Adipocyte (in vitro differentiated cells): ENCODE data around the gene NAGLU.

ENCODE experiments used
- DNase-seq: peaks from one replicate; pipeline ENCODE4 v3.0.0-alpha.2; 2015; ENCODE audit warnings: low read depth
- H3K27me3 ChIP-seq: replicated peaks from 2 replicates; pipeline ENCODE4 v1.7.0; 2013; ENCODE audit warnings: mild to moderate bottlenecking, low read length, moderate library complexity; ENCODE audit not compliant: control insufficient read depth, insufficient read depth
- H3K36me3 ChIP-seq: 2 replicates; pipeline ENCODE4 v1.7.0; 2013; ENCODE audit warnings: low read length, mild to moderate bottlenecking, moderate library complexity; ENCODE audit not compliant: control insufficient read depth, insufficient read depth, severe bottlenecking
- H3K4me1 ChIP-seq: 2 replicates; pipeline ENCODE4 v1.7.0; 2013; ENCODE audit warnings: mild to moderate bottlenecking, low read length, moderate library complexity; ENCODE audit not compliant: control insufficient read depth, insufficient read depth
- H3K4me3 ChIP-seq: 2 replicates; pipeline ENCODE4 v1.7.0; 2013; ENCODE audit warnings: mild to moderate bottlenecking, low read length, moderate library complexity
- H3K9ac ChIP-seq: 2 replicates; pipeline ENCODE4 v1.7.0; 2013; ENCODE audit warnings: mild to moderate bottlenecking, low read length, moderate library complexity
- H3K9me3 ChIP-seq: 2 replicates; pipeline ENCODE4 v1.7.0; 2013; ENCODE audit warnings: mild to moderate bottlenecking, low read length, moderate library complexity; ENCODE audit not compliant: control insufficient read depth

Gene NAGLU

DNA sequence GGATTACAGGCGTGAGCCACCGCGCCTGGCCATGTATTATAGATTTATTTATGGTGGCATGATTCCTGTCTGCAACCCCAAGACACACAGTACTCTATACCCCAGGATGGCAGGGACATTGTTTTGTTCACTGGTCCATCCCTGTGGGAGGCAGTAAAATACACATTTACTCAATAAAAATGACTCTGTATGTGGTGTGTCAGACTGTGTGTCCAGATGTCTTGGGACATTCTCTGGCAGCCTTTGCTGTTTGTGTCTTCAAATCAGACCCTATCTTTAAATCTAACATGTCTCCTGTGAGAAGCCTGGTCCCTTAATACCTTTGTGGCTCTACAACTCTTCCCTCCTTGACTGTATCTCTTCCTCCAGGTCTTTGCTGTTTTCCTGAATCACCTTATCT, 24.2 kb downstream of the NAGLU start:
- Histone ChIP-seq H3K9ac (peak overlapping the region; percentile 27), H3K36me3 (peaks cover 12% of the 10 kb centered on the region), H3K27me3 (no peaks in the 10 kb centered on the region), H3K4me3 (no peak overlapping the region), H3K9me3 (no peaks in the 10 kb centered on the region), H3K4me1 (peaks cover 29% of the 10 kb centered on the region)
- DNase-seq, result no peak

DNA sequence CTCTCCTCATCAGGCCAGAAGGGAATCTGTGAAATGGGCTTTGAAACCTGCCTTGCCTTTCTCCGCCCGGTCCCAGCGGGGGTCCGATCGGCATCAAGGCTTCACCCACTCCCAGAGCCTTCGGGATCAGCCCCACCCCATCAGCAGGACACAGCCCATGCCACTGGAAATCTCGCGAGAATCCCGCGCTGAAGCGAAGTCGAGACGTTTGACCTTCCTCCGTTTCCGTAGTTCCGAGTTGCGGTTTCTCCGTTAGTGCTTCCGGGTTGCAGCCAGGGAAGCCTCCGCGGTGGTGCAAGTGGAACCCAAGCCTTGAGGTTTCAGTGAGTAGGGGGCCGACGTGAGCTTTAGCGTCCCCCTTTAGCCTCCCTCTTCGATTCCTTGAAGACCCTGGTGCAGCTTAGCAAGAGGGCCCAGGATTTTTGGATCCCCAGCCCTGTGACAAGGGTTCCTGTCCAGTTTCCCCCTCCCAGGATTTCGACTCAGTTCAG, 25.9 kb downstream of the NAGLU start, which contains the start of gene COASY:
COASY (plus strand) TSS at position 252 of the 491 bp plus-strand sequence. CDS start 475 bp downstream, outside the sequence.
- peak within 1 kb of the TSS; percentile 95 for H3K9ac ChIP-seq
- H3K4me3 ChIP-seq, result peak within 1 kb of the TSS; percentile 90
- H3K4me1 ChIP-seq, result peaks cover 37% of the 10 kb centered on the region
- H3K9me3 ChIP-seq, result no peaks in the 10 kb centered on the region
- DNase-seq, result peak; percentile 99
- peaks cover 24% of the 10 kb centered on the region for H3K36me3 ChIP-seq
- H3K27me3 ChIP-seq, result no peaks in the 10 kb centered on the region

- peaks cover 37% of the 10 kb centered on the region for H3K4me1 ChIP-seq
These were observed 26.5 kb downstream of the NAGLU start for GRCh38 chr17:42562388-42563142.

GRCh38 chr17:42563143-42563509, 27.1 kb downstream of the NAGLU start:
- H3K9me3 ChIP-seq, result no peaks in the 10 kb centered on the region
- peak overlapping the region; percentile 95 for H3K9ac ChIP-seq
- peaks cover 37% of the 10 kb centered on the region for H3K4me1 ChIP-seq
- no peaks in the 10 kb centered on the region for H3K27me3 ChIP-seq
- H3K36me3 ChIP-seq, result peaks cover 24% of the 10 kb centered on the region
- no peak for DNase-seq
- H3K4me3 ChIP-seq, result peak overlapping the region; percentile 90

More at GRCh38 chr17:42562388-42563142, 26.5 kb downstream of the NAGLU start:
- Histone ChIP-seq H3K4me3 (peak overlapping the region; percentile 90), H3K36me3 (peaks cover 24% of the 10 kb centered on the region), H3K27me3 (no peaks in the 10 kb centered on the region), H3K9me3 (no peaks in the 10 kb centered on the region), H3K9ac (peak overlapping the region; percentile 95)
- peak; percentile 56 for DNase-seq

DNA sequence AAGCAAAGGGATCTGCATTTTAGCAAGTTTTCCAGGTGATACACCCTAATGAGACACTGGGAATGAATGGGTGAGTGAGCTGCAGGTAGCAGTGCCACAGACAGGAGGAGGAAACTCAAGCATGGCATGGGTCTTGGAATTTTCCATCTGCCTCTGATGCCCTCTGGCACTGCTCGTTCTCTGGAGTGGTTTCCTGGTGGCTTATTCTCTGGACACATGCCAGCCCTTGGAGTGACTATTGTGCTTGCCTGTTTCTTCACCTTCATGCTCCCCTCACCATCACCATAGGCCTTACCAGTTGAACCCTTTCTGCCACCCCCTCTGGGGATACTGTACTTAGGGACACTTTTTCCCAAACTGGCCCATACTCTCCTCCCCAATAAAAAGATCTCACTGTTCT, 27.5 kb downstream of the NAGLU start:
- Histone ChIP-seq H3K4me1 (peaks cover 40% of the 10 kb centered on the region), H3K9ac (peak overlapping the region; percentile 95), H3K36me3 (peaks cover 27% of the 10 kb centered on the region), H3K4me3 (peak overlapping the region; percentile 90), H3K9me3 (no peaks in the 10 kb centered on the region), H3K27me3 (no peaks in the 10 kb centered on the region)
- no peak for DNase-seq

DNA sequence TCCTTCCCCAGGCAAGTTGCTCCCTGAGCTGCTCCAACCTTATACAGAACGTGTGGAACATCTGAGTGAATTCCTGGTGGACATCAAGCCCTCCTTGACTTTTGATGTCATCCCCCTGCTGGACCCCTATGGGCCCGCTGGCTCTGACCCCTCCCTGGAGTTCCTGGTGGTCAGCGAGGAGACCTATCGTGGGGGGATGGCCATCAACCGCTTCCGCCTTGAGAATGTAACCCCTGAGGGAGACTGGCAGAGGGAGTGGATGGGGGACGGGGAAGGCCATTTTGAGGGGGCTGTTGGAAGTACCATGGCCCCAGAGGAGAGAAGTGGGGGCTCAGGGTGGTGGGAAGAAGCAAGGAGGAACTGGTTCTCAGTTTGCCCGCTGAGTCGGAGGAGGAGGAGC, 27.9 kb downstream of the NAGLU start:
- peaks cover 44% of the 10 kb centered on the region for H3K4me1 ChIP-seq
- peaks cover 31% of the 10 kb centered on the region for H3K36me3 ChIP-seq
- no peak for DNase-seq
- peak overlapping the region; percentile 90 for H3K4me3 ChIP-seq
- no peaks in the 10 kb centered on the region for H3K9me3 ChIP-seq
- no peaks in the 10 kb centered on the region for H3K27me3 ChIP-seq
- H3K9ac ChIP-seq, result peak overlapping the region; percentile 95

DNA sequence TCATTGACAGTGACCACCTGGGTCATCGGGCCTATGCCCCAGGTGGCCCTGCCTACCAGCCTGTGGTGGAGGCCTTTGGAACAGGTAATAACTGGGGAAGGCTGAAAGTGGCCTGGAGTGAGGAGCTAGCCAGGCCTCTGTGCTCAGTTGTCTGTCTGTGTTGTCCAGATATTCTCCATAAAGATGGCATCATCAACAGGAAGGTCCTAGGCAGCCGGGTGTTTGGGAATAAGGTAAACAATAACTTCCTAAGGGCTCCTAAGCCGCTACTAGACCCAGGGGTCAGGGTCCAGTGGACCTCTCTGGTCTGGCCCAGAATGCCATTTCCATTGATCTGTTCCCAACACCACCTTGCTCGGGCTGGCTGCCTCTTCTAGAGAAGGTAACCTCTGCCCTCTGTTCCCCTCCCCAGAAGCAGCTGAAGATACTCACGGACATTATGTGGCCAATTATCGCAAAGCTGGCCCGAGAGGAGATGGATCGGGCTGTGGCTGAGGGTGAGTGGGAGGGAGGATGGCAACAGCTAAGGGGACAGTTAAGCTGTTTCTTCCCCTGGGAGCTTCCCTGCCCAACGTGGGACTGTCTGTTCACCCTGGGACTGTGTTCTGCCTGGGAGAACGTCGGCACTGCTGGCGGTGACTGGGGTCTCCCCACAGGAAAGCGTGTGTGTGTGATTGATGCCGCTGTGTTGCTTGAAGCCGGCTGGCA, 28.9 kb downstream of the NAGLU start:
- Histone ChIP-seq H3K27me3 (no peaks in the 10 kb centered on the region), H3K4me3 (no peak overlapping the region), H3K9me3 (no peaks in the 10 kb centered on the region), H3K4me1 (peaks cover 52% of the 10 kb centered on the region), H3K36me3 (peaks cover 41% of the 10 kb centered on the region), H3K9ac (peak overlapping the region; percentile 95)
- no peak for DNase-seq

GRCh38 chr17:42565523-42566214, 29.6 kb downstream of the NAGLU start:
- Histone ChIP-seq H3K36me3 (peaks cover 46% of the 10 kb centered on the region), H3K4me1 (peaks cover 46% of the 10 kb centered on the region), H3K27me3 (no peaks in the 10 kb centered on the region), H3K9ac (peak overlapping the region; percentile 97), H3K9me3 (no peaks in the 10 kb centered on the region), H3K4me3 (no peak overlapping the region)
- no peak for DNase-seq

- H3K27me3 ChIP-seq, result no peaks in the 10 kb centered on the region
- no peak for DNase-seq
- H3K4me1 ChIP-seq, result peaks cover 49% of the 10 kb centered on the region
- H3K9ac ChIP-seq, result peak overlapping the region; percentile 97
- peak overlapping the region; percentile 92 for H3K4me3 ChIP-seq
- H3K9me3 ChIP-seq, result no peaks in the 10 kb centered on the region
- H3K36me3 ChIP-seq, result peaks cover 53% of the 10 kb centered on the region
These were observed 30.3 kb downstream of the NAGLU start for GRCh38 chr17:42566215-42566882.

DNA sequence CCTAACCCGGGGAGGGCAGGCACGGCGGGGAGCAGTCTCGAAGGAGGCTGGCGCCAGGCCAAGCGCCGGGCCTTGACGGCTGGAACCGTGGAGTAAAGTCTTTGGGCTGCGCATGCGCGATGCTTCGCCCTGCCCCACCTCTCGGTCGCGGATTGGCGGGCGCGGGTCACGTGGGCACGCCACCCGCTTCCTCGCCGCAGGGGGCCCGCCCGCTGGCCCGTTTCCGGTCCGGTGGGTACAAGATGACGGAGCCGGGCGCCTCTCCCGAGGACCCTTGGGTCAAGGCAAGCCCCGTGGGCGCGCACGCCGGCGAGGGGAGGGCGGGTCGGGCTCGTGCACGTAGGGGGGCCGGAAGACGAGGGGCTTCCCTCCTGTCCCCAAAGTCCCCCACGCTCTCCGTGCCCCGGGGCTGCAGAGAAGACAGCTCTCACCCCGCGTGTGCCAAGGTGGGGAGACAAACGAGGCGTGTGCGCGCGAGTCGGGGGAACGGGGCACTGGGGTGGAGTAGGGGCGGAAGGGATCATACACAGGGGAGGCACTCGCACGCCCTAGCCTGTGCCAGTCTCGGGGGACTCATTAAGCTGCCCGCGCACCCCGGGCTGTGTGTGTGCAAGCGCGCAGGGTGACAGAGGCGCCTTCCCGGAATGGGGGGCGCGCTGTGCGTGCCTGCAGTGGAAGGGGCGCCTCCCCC, 31.0 kb downstream of the NAGLU start, which contains the start of gene MLX:
MLX (plus strand) TSS at position 218 of the 691 bp plus-strand sequence; CDS start at position 243, 25 bp downstream.
- Histone ChIP-seq H3K4me3 (peak within 1 kb of the TSS; percentile 92), H3K9me3 (no peaks in the 10 kb centered on the region), H3K27me3 (no peaks in the 10 kb centered on the region), H3K9ac (peak within 1 kb of the TSS; percentile 97), H3K36me3 (peaks cover 60% of the 10 kb centered on the region), H3K4me1 (peaks cover 52% of the 10 kb centered on the region)
- DNase-seq, result peak; percentile 98
